A204.1 (cell line): ENCODE data around the gene SIL1.

Experiments
- FAIRE-seq: peaks from 2 replicates; lab custom pipeline; 2012; peaks lifted over from hg19 to GRCh38; lab: Jason Lieb, UNC

SIL1 gene

GRCh38 chr5:138954257-138955012, 243.7 kb downstream of the SIL1 start:
- no peak for FAIRE-seq

- FAIRE-seq = no peak
These were observed 244.5 kb downstream of the SIL1 start for GRCh38 chr5:138953387-138954256.

GRCh38 chr5:138952962-138953361, 245.2 kb downstream of the SIL1 start:
- no peak for FAIRE-seq

- no peak for FAIRE-seq
These were observed 246.0 kb downstream of the SIL1 start for GRCh38 chr5:138951986-138952735.

- no peak for FAIRE-seq
These were observed 246.8 kb downstream of the SIL1 start for GRCh38 chr5:138951091-138951985.

GRCh38 chr5:138950421-138951031, 247.6 kb downstream of the SIL1 start:
- FAIRE-seq = no peak

- no peak for FAIRE-seq
These were observed 248.2 kb downstream of the SIL1 start for GRCh38 chr5:138949988-138950387.

GRCh38 chr5:138949223-138949574, 249.0 kb downstream of the SIL1 start:
- FAIRE-seq = no peak

GRCh38 chr5:138948471-138949222, 249.5 kb downstream of the SIL1 start:
- FAIRE-seq = no peak

GRCh38 chr5:138947780-138948179, 250.4 kb downstream of the SIL1 start:
- FAIRE-seq = no peak

GRCh38 chr5:138946831-138947560, 251.2 kb downstream of the SIL1 start:
- no peak for FAIRE-seq

GRCh38 chr5:138946241-138946623, 251.9 kb downstream of the SIL1 start:
- FAIRE-seq = no peak

- FAIRE-seq = no peak
These were observed 252.5 kb downstream of the SIL1 start for GRCh38 chr5:138945421-138946240.

- FAIRE-seq = no peak
These were observed 253.4 kb downstream of the SIL1 start for GRCh38 chr5:138944527-138945322.

- no peak for FAIRE-seq
These were observed 254.5 kb downstream of the SIL1 start for GRCh38 chr5:138943599-138944173.

GRCh38 chr5:138942861-138943260, 255.3 kb downstream of the SIL1 start:
- no peak for FAIRE-seq

GRCh38 chr5:138942066-138942465, 256.1 kb downstream of the SIL1 start:
- no peak for FAIRE-seq

GRCh38 chr5:138938526-138938925, 259.6 kb downstream of the SIL1 start:
- FAIRE-seq = no peak
